ENCODE data around the gene SLIT1.

Gene SLIT1

DNA sequence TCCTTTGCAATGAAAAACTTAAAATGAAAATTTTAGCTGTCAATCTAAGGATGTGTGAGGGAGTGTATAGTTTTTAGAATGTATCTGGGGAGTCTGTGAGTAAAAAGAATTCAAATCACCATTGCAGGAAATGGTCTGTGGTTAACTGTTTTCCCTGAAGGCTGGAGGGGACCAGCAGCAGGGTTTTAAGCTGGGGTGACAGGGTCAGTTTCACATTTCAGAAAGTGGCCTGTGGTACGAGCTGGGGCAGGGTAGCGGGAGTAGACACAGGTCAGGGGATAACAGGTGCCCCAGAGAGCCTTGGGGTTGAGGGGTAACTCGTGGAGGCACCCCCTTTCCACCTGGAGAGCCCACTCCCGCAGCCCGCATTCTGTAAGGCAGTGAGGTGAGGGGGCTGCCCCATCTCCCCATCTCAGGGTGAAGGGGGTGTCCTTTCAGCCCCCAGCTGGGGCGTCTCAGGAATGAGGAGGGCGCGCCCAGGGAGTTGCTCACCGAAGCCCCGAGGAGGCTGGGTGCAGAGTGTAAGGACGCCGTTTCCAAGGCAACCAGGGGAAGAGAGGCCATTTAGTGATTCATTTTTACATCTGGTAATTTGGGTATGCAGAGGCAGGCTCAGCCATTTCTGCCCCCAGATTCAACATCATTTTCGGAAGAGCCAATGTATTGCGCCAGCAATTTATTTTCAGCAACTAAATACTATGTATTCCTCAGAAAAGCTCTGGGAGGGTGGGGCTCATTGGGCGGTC lies 168.9 kb downstream of the SLIT1 start:
- peaks cover 1% of the 10 kb centered on the region; the same call in 1 of the 2 replicates for H3K4me1 ChIP-seq (ENCODE audit: control insufficient read depth, insufficient read depth, low read length)
- no CpG with 5 or more reads among the region's 15 CpGs for WGBS (ENCODE audit: insufficient coverage, insufficient read length)
- no peak overlapping the region for H3K27ac ChIP-seq (ENCODE audit: low read length)
- no peaks in the 10 kb centered on the region for H3K9me3 ChIP-seq (ENCODE audit: control insufficient read depth, insufficient read depth, low read length)
- H3K36me3 ChIP-seq (ENCODE audit: control insufficient read depth, insufficient read depth, low read length): no peaks in the 10 kb centered on the region
- no peak overlapping the region for H3K4me3 ChIP-seq (ENCODE audit: low read length)
- H3K27me3 ChIP-seq (ENCODE audit: control insufficient read depth, insufficient read depth, low read length): no peaks in the 10 kb centered on the region
- no peak for DNase-seq (ENCODE audit: low read depth, low spot score)

DNA sequence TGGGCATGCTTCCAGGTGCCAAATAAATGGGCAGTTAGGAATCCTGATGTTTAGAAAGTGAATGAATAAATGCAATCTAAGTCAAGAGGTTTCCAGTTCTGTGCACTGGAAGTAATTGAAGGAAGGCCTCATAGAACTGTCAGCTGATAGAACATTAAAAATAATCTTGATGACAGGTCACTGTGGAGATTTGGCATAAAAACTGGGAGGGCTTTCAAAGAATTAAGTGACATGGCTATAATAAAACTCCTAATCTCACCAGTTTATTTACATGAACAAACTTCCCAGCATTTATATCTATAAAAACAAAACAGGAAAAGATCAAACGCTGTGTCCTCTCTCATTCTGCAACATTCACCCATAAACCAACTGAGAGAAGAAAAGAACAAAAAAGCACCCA lies 170.5 kb downstream of the SLIT1 start:
- no peak overlapping the region for H3K27ac ChIP-seq (ENCODE audit: low read length)
- H3K4me3 ChIP-seq (ENCODE audit: low read length): no peak overlapping the region
- no CpG with 5 or more reads among the region's 1 CpG for WGBS (ENCODE audit: insufficient coverage, insufficient read length)
- H3K4me1 ChIP-seq (ENCODE audit: control insufficient read depth, insufficient read depth, low read length): no peaks in the 10 kb centered on the region; the same call in 1 of the 2 replicates
- H3K36me3 ChIP-seq (ENCODE audit: control insufficient read depth, insufficient read depth, low read length): no peaks in the 10 kb centered on the region
- DNase-seq (ENCODE audit: low read depth, low spot score): no peak
- H3K9me3 ChIP-seq (ENCODE audit: control insufficient read depth, insufficient read depth, low read length): no peaks in the 10 kb centered on the region
- H3K27me3 ChIP-seq (ENCODE audit: control insufficient read depth, insufficient read depth, low read length): no peaks in the 10 kb centered on the region

DNA sequence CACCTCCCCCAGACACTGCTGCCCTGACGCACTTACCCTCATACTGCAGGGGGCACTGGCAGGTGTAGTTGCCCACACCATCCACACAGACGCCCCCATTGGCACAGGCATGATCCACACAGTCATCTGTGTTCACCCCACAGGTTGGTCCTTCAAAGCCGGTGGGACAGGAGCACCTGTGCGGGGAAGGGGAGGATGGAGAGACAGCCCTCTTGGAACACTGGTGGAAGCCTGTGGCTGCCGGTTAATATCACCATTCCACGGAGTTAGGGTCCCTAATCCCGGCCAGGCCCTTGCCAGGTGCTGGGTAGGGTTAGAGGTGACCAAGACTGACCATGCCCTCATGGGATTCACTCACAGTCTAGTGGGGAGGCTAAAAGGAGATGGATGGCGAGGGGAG lies 171.8 kb downstream of the SLIT1 start:
- no peaks in the 10 kb centered on the region for H3K9me3 ChIP-seq (ENCODE audit: control insufficient read depth, insufficient read depth, low read length)
- H3K27me3 ChIP-seq (ENCODE audit: control insufficient read depth, insufficient read depth, low read length): no peaks in the 10 kb centered on the region
- H3K4me3 ChIP-seq (ENCODE audit: low read length): no peak overlapping the region
- H3K4me1 ChIP-seq (ENCODE audit: control insufficient read depth, insufficient read depth, low read length): no peaks in the 10 kb centered on the region; the same call in 1 of the 2 replicates
- no peak overlapping the region for H3K27ac ChIP-seq (ENCODE audit: low read length)
- no peaks in the 10 kb centered on the region for H3K36me3 ChIP-seq (ENCODE audit: control insufficient read depth, insufficient read depth, low read length)
- no CpG with 5 or more reads among the region's 8 CpGs for WGBS (ENCODE audit: insufficient coverage, insufficient read length)
- DNase-seq (ENCODE audit: low read depth, low spot score): no peak

DNA sequence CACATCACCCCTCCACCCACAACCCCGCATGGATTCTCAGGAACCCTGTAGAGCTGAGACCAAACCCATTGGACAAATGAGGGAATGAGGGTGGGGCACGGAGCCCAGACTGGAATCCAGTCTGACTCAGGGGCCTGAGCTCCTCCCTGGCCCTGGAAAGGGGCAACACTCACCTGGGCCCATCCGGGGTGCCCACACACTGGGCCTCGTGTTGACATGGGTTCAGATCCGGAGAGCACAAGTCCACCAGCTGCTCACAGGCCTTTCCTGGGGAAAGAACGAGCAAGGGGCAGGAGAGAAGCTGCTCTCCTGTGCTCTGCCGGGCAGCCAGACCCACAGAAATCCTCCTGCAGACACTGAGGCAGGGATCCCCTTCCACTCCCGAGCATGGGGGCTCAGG lies 172.2 kb downstream of the SLIT1 start:
- Histone ChIP-seq H3K27ac (ENCODE audit: low read length) (no peak overlapping the region), H3K27me3 (ENCODE audit: control insufficient read depth, insufficient read depth, low read length) (no peaks in the 10 kb centered on the region), H3K4me3 (ENCODE audit: low read length) (no peak overlapping the region), H3K4me1 (ENCODE audit: control insufficient read depth, insufficient read depth, low read length) (no peaks in the 10 kb centered on the region), H3K9me3 (ENCODE audit: control insufficient read depth, insufficient read depth, low read length) (no peaks in the 10 kb centered on the region), H3K36me3 (ENCODE audit: control insufficient read depth, insufficient read depth, low read length) (no peaks in the 10 kb centered on the region)
- no CpG with 5 or more reads among the region's 8 CpGs for WGBS (ENCODE audit: insufficient coverage, insufficient read length)
- no peak for DNase-seq (ENCODE audit: low read depth, low spot score)

DNA sequence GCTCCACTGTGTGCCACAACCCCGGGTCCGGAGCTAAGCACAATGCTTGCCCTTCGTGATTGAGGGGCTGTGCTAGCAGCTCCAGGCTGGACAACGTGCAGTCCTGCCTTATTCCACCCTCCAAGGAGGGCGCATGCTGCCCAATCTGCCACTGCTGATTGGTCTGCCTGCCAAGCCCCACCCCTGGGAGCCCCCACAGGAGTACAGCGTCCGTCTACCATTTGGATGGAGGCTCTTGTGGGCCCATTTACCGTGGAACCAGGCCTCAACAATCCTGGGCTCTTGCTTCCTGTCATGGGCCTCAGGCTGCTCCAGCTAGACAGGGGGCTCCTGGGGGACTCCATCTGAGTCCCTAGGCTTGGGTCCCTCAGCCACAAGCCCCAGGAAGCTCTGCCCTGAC lies 173.3 kb downstream of the SLIT1 start:
- Histone ChIP-seq H3K27ac (ENCODE audit: low read length) (no peak overlapping the region), H3K27me3 (ENCODE audit: control insufficient read depth, insufficient read depth, low read length) (no peaks in the 10 kb centered on the region), H3K36me3 (ENCODE audit: control insufficient read depth, insufficient read depth, low read length) (no peaks in the 10 kb centered on the region), H3K4me1 (ENCODE audit: control insufficient read depth, insufficient read depth, low read length) (no peaks in the 10 kb centered on the region), H3K4me3 (ENCODE audit: low read length) (no peak overlapping the region), H3K9me3 (ENCODE audit: control insufficient read depth, insufficient read depth, low read length) (no peaks in the 10 kb centered on the region)
- no peak for DNase-seq (ENCODE audit: low read depth, low spot score)
- no CpG with 5 or more reads among the region's 8 CpGs for WGBS (ENCODE audit: insufficient coverage, insufficient read length)

DNA sequence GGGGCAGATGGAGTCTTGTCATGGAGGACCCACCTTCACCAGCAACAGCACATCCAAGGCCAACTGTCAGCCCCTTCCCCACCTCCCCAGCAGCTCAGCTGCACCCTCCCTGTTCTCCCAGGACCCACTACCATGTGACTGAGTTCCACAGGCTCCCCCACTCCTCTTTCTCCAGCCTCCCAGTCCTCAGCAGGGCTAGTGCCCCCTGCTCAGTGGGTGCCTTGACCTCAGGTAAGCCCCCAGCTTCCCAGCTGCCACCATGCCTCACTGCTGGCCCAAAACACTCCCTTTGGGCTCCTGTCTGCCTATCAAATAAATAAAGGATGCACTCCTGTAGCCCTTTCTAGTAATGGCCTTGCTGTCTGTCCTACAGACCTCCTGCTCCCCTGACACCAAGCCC lies 174.4 kb downstream of the SLIT1 start:
- Histone ChIP-seq H3K4me1 (ENCODE audit: control insufficient read depth, insufficient read depth, low read length) (no peaks in the 10 kb centered on the region), H3K27me3 (ENCODE audit: control insufficient read depth, insufficient read depth, low read length) (no peaks in the 10 kb centered on the region), H3K27ac (ENCODE audit: low read length) (no peak overlapping the region), H3K9me3 (ENCODE audit: control insufficient read depth, insufficient read depth, low read length) (no peaks in the 10 kb centered on the region), H3K36me3 (ENCODE audit: control insufficient read depth, insufficient read depth, low read length) (no peaks in the 10 kb centered on the region), H3K4me3 (ENCODE audit: low read length) (no peak overlapping the region)
- no peak for DNase-seq (ENCODE audit: low read depth, low spot score)

DNA sequence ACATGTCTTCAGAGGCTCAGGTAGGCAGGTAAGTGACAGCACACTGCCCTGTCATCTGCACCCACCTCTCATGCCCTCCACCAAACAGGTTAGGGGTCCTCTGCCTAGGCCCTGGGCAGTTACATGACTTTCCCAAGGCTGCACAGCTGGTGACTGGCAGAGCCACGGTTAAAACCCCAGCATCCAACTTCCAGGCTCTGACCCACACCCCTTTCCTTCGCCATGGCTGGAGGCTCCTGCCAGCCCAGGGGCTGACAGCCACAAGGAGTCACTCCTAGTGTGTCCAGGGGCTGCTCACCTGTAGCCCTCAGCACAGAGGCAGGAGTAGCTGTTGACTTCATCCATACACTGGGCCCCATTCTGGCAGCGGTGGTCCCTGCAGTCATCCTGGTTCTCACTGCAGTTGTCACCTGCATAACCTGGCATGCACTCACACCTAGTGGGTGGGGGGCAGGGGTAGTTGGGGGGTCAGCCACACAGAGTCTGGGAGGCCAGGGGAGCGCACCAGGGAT lies 175.0 kb downstream of the SLIT1 start:
- WGBS (ENCODE audit: insufficient coverage, insufficient read length): no CpG with 5 or more reads among the region's 4 CpGs
- no peak for DNase-seq (ENCODE audit: low read depth, low spot score)
- no peaks in the 10 kb centered on the region for H3K27me3 ChIP-seq (ENCODE audit: control insufficient read depth, insufficient read depth, low read length)

DNA sequence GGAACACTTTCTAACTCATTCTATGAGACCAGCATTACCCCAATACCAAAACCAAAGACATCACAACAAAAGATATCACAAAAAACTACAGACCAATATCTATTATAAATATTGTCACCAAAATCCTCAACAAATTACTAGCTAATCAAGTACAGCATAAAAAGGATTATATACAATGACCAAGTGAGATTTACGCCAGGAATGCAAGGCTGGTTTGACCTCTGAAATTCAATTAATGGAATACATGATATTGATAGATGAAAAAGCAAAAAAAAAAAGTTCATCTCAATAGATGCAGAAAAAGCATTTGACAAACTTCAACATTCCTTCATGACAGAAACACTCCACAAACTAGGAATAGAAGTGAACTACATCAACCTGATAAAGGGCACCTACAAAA lies 178.3 kb downstream of the SLIT1 start:
- H3K9me3 ChIP-seq (ENCODE audit: control insufficient read depth, insufficient read depth, low read length): no peaks in the 10 kb centered on the region
- no CpG with 5 or more reads among the region's 1 CpG for WGBS (ENCODE audit: insufficient coverage, insufficient read length)
- H3K4me1 ChIP-seq (ENCODE audit: control insufficient read depth, insufficient read depth, low read length): no peaks in the 10 kb centered on the region; the same call in 1 of the 2 replicates
- H3K4me3 ChIP-seq (ENCODE audit: low read length): no peak overlapping the region
- H3K27ac ChIP-seq (ENCODE audit: low read length): no peak overlapping the region
- no peaks in the 10 kb centered on the region for H3K36me3 ChIP-seq (ENCODE audit: control insufficient read depth, insufficient read depth, low read length)
- no peak for DNase-seq (ENCODE audit: low read depth, low spot score)
- no peaks in the 10 kb centered on the region for H3K27me3 ChIP-seq (ENCODE audit: control insufficient read depth, insufficient read depth, low read length)

More for the DNA sequence above, 175.0 kb downstream of the SLIT1 start:
- H3K27ac ChIP-seq (ENCODE audit: low read length): no peak overlapping the region
- no peaks in the 10 kb centered on the region for H3K4me1 ChIP-seq (ENCODE audit: control insufficient read depth, insufficient read depth, low read length)
- H3K36me3 ChIP-seq (ENCODE audit: control insufficient read depth, insufficient read depth, low read length): no peaks in the 10 kb centered on the region
- no peak overlapping the region for H3K4me3 ChIP-seq (ENCODE audit: low read length)
- H3K9me3 ChIP-seq (ENCODE audit: control insufficient read depth, insufficient read depth, low read length): no peaks in the 10 kb centered on the region

DNA sequence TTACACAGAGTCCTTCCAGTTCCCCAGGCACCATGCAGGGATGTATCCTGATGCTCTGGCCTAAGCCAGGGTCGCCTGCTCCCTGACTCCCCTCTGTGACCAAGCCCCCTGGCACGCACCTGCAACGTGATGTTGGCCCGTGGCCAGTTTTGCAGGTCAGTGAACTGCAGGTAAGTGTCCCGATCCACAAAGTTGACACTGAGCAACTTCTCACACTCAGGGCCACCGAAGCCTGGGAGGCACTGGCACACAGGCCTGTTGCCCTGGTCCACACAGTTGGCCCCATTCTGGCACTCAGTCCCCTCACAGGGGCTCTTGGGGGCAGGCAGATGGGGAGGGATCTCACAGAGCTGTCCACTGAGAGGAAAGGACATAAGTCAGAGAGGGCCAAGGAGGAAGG lies 179.4 kb downstream of the SLIT1 start:
- no peak for DNase-seq (ENCODE audit: low read depth, low spot score)
- H3K4me1 ChIP-seq (ENCODE audit: control insufficient read depth, insufficient read depth, low read length): no peaks in the 10 kb centered on the region; the same call in 1 of the 2 replicates
- no CpG with 5 or more reads among the region's 6 CpGs for WGBS (ENCODE audit: insufficient coverage, insufficient read length)
- no peaks in the 10 kb centered on the region for H3K27me3 ChIP-seq (ENCODE audit: control insufficient read depth, insufficient read depth, low read length)
- H3K36me3 ChIP-seq (ENCODE audit: control insufficient read depth, insufficient read depth, low read length): no peaks in the 10 kb centered on the region
- H3K27ac ChIP-seq (ENCODE audit: low read length): no peak overlapping the region
- H3K9me3 ChIP-seq (ENCODE audit: control insufficient read depth, insufficient read depth, low read length): no peaks in the 10 kb centered on the region
- H3K4me3 ChIP-seq (ENCODE audit: low read length): no peak overlapping the region; the same call in 1 of the 2 replicates

DNA sequence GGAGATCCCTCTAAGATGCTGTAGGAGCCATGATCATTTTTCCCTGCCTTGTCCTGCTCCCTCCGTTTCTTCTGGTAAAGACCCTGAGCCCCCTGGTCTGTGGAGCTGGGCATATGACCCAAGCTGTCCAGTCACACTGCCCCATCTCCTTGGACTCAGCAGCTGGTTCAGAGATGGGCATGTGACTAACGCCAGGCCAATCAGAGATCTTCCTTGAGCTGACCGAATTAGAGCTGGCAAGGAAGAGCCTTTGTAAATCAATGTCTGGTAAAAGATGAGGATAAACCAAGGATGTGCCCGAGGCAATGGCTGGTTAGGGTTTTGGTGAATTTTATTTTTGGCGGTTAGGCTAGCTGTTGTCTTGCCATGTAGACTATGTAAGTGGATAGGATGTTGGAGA lies 180.4 kb downstream of the SLIT1 start:
- Histone ChIP-seq H3K9me3 (ENCODE audit: control insufficient read depth, insufficient read depth, low read length) (no peaks in the 10 kb centered on the region), H3K4me1 (ENCODE audit: control insufficient read depth, insufficient read depth, low read length) (no peaks in the 10 kb centered on the region; the same call in 1 of the 2 replicates), H3K36me3 (ENCODE audit: control insufficient read depth, insufficient read depth, low read length) (no peaks in the 10 kb centered on the region), H3K4me3 (ENCODE audit: low read length) (no peak overlapping the region), H3K27ac (ENCODE audit: low read length) (no peak overlapping the region), H3K27me3 (ENCODE audit: control insufficient read depth, insufficient read depth, low read length) (no peaks in the 10 kb centered on the region)
- DNase-seq (ENCODE audit: low read depth, low spot score): no peak
- WGBS (ENCODE audit: insufficient coverage, insufficient read length): no CpG with 5 or more reads among the region's 5 CpGs

DNA sequence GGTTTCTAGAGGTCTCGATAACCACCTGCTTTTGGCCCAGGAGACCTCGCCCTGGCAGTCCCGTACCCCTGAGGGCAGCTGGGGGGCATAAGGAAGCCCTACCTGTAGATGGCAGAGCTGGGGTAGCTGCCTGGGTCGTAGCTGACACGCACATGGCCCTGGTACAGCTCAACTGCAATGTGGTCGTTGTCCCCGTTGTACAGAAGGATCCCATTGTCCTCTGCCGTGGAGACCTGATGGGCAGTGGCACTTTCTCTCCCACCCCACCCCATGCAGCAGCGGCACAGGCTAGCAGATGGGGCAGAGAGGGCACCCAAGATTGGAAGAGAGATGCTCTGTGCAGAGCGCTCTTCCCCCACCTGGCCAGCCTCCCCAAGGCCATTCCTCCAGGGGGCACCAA lies 181.2 kb downstream of the SLIT1 start:
- Histone ChIP-seq H3K9me3 (ENCODE audit: control insufficient read depth, insufficient read depth, low read length) (no peaks in the 10 kb centered on the region), H3K36me3 (ENCODE audit: control insufficient read depth, insufficient read depth, low read length) (no peaks in the 10 kb centered on the region), H3K27ac (ENCODE audit: low read length) (no peak overlapping the region), H3K27me3 (ENCODE audit: control insufficient read depth, insufficient read depth, low read length) (no peaks in the 10 kb centered on the region), H3K4me1 (ENCODE audit: control insufficient read depth, insufficient read depth, low read length) (no peaks in the 10 kb centered on the region; the same call in 1 of the 2 replicates), H3K4me3 (ENCODE audit: low read length) (no peak overlapping the region)
- no peak for DNase-seq (ENCODE audit: low read depth, low spot score)
- no CpG with 5 or more reads among the region's 10 CpGs for WGBS (ENCODE audit: insufficient coverage, insufficient read length)
